Astrocyte of the hippocampus (primary cell): ENCODE measurements around the gene PLXNA1.
A peak's percentile ranks its signal among the peaks of the same experiment; 100 is the strongest.

Source experiments
- DNase-seq: peaks from one replicate; pipeline ENCODE4 v3.0.0; 2011; ENCODE audit warnings: low read depth, low spot score

The PLXNA1 gene

DNA sequence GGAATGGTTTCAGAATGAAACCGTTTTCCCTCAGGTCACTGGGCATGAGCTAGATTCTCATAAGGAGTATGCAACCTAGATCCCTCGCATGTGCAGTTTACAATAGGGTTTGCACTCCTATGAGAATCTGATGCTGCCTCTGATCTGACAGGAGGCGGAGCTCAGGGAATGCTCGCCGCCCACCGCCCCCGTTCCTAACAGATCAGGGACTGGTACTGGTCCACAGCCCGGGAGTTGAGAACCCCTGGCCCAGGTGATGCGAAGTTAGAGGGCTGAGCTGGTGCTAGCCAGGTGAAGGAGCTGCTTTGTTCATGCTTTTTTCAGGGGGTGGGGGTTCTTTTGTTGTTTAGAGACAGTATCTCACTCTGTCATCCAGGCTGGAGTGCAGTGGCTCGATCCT is 15.5 kb upstream of the PLXNA1 start:
- no peak for DNase-seq

DNA sequence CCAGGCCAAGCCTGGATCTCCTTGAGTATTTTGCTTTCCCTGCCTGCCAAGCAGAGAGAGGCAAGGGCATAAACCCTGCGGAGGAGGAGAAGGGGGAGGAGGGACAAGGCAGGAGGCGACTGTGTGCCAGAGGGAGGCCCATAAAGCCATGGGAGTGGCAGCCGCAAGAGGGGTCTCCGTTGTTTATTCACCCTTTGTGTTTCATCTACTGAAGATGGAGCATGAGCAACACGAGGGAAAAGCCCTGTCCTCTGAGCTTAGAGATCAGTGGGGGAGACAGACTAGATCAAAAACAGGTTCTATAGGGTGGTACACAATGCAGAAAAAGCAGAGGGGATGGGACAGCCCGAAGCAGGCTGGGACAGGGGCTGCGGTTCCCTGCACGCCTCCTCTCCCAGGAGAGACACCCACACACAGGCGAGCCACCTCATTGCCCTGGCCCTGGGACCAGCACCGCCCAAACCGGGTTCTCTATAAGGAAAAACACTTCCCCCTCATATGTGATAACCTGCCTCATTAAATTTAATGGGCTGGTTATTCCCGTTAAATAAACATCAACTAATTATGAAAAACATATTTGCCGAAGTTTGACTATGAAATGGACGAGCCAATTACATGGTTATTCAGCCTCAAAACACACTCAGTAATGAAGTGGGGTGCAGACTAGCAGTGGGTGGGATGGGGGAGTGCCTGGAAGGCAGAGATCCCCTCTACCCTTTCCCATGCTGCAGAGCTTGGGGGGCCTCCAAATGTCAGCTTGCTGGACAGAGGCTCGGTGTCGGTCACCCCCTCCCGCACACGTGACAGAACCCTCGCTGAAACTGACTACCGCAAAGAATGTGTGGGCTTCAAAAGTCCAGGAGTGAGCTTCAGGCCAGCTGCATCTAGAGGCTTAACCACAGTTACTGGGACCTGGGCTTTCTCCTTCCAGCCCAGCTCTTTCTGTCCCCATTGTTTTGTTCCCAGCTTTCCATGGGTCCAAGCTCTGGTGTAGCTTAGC is 14.2 kb upstream of the PLXNA1 start:
- DNase-seq: no peak

DNA sequence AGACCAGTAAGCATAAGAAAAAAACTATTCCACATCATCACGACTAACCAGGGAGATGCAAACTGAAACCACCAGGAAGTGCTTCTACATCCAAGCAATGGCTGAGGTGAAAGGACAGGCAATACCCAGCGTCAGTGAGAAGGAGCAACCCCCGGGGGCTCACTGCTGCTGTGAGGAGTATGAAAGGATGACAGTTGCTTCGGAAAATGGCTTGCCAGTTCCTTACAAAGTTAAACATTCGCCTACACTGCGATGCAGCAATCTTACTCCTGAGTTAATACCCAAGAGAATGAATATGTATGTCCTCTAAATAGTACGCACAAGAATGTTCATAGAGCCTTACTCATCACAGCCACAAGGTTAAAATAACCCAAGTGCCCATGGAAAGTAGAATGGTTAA is 13.3 kb upstream of the PLXNA1 start:
- peak; percentile 54 for DNase-seq

DNA sequence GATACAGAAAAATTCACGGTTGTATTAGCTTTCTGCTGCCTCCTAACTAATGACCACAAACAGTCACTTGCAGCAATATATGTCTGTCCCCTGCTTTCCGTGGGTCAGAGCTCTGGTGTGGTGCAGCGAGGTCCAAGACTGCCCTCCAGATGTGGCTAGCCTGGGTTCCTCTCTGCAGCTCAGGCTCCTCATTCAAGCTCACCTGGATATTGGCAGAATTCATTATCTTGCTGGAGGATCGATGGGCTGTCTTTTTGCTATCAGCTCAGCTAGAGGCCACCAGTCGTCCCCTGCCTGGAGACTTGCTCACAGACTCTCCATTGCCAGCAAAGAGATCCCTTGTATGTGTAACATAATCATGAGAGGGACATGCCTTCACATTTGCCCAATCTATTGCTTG is 12.8 kb upstream of the PLXNA1 start:
- DNase-seq: no peak

DNA sequence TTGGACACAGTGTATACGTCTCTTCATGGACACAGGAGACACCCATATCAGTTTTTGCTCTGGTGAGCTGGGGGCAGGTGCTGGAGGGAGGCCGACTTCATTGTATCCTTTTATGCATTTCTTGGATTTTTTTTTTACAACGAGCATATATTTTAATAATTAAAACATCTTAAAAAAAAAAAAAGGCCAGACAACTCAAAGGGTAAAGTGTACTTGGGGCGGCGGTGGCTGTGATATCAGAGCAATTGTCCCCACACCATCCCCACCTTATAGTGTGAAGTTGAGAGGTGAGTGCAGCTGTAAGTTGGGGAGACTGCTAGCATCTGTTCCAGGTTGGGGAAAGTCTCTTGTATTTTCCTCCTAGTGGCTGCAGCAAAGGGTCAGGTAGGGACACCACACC is 12.0 kb upstream of the PLXNA1 start:
- no peak for DNase-seq

DNA sequence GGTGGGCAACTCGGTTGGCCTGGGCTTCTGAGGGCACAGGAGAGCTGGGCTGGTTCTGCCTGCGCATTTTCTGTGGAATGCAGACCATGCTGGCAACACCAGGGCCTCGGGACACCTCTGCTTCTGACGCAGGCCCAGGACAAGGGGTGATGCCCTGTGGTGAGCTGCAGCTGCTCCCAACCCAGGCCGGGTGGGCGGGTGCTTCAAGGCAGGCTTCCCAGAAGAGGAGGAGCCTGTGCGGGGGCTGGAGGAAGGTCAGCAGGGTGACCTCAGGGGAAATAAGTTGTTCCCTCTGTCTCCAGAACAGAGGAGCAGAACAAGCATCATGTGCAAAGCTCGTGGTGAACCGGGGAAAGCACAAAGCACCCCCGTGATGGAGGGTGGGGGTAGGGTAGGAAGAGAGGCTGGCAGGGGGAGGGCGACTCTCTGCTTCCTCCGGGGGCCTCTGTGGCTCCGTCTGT is 11.0 kb upstream of the PLXNA1 start:
- DNase-seq: peak; percentile 32

DNA sequence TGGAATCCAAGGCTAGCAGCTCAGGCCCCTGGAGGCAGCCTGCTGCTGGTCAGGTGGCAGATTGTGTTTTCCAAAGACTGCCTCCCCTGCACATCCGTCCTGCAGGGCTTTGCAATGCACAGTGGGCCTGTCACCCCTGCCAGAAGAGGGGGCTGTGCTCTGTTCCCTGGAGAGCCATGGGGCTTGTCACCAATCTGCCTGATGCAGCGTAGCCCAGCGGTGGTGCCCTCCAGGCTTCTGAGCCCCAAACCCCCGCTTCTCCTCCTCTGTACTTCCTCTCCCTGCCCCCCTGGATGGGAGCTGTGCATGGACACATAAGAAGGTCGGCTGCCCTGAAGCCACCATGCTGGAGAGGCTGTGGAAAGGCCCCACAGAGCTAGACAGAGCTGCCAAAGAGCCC is 10.0 kb upstream of the PLXNA1 start:
- DNase-seq: no peak

DNA sequence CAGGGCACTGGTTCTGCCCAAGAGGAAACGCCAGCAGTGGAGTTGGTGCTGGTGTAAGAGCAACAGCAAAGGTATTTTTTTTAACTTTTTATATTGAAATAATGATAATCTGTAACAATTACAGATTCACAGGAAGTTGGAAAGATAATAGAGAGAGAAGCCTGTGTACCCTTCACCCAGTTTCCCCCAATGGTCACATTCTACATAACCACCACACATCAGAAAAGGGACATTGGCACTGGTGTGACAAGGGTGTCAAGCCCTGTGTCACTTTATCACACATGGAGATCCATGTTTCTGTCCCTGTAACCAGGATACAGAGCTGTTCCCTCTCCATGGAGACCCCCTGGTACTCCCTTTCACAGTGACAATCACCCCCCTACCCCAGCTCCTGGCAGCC is 9.1 kb upstream of the PLXNA1 start:
- DNase-seq: no peak

DNA sequence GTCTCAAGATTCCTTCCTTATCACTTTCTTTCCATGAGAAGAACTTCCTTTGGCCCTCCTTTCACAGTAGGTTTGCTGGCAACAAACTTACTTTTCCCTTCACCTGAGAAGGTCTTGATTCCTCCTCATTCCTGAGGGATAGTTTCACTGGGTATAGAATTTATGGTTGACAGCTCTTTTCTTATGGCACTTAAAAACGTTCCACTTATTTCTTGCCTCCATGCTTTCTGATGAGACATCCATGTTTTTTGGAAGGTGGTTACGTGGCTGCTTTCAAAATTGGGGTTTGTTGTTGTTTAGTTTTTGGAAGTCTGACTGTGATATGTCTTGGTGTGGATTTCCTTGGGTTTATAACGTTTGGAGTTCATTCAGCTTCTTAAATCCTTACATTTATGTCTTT is 8.2 kb upstream of the PLXNA1 start:
- DNase-seq: no peak

DNA sequence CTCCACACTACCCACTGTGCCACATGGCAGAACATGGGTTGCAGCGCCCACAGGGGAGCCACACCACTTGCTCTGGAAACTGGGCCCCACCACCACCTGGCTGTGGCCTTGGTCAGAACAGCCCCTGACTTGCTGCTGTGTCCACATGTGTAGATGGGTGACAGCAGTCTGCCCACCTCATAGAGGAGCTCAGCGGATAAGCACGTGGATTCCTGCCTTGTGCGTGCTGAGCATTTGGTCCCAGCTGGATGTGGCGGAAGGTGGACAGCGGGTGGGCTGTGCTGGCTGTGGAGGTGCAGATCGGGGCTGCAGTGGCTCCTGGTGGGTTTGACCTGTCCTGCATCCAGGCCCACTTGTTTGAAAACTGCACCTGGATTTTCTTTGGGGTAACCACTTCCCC is 6.0 kb upstream of the PLXNA1 start:
- no peak for DNase-seq

DNA sequence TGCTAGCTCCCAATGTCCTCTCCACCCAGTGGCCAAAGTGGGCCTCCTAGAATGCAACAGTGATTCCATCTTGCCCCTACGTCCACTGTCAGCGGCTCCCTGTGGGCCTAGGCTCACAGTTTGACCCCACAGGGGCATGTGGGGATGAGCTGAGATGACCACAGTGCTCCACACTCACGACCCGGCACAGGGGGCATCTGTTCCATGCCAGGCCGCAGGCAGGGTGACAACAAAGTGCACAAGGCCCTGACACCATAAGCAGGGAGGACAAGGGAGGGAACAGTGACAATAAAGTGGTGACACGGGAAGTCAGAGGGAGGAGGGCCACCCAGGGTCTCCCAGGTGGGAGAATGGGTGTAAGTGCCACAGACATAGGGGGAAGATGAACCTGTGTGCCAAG is 5.1 kb upstream of the PLXNA1 start:
- DNase-seq: no peak

DNA sequence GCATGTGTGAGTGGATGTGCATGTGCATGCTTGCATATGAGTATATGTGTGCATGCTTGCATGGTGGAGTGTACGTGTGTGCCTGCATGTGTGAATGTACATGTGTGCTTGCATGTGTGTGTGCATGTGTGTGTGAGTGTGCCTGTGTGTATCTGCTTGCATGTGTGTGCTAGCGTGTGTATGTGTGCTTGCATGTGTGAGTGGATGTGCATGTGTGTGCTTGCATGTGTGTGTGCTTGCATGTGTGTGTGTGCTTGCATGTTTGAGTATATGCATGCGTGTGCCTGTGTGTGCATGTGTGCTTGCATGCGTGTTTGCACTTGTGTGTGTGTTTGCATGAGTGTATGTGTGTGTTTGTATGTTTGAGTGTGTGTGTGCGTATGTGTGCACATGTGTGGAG is 4.6 kb upstream of the PLXNA1 start:
- DNase-seq: no peak

DNA sequence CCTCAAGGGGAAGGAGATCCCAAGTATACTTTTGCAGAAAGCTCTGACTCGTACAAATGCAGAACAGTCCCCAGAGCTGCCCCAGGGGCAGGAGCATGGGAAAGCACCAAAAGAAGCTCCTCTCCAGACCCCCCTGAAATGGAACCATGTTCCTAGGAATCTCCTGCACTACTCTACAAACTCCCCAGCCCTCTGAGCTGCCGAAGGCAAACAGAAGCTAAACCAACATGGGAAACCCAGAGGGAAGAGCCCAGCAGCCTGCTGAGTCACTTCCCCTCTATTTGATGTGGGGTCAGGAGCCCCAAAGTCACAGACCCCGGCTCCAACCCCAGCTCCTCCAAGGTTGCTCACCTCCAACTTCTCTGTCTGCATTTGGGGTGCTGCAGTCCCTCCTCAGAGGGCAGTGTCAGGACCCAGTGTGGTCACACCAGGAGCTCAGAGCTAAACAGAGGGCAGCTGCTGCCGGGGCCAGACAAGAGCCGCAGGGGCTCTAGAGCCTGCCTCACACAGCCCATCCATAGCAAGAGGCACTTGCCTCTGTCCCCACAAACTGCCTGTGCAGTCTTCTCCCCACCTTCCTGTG is 3.8 kb upstream of the PLXNA1 start:
- no peak for DNase-seq

DNA sequence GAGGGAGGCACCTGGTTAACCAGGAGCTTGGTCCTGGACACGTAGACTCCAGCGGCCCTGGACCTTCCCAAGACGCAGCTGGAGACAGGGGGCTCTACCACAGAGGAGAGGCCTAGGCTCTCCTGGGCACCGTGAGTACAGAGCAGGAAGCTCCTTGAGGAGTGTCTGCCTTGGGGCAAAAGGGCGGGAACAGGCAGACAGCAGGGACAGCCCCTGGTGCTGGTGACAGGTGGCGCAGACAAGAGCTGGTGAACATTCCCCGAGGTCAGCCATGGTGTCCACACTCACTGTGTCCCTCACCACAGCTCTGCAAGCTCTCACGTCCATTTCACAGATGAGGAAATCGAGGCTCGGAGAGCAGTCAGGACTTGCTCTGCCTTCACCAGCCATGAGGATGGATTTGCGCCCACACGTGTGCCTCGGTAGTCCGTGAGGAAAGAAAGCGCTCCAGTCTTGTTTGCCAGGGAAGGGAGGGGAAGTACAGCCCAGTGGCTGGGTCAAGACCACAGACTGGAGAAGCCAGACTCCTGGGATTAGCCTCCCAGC is 2.6 kb upstream of the PLXNA1 start:
- no peak for DNase-seq

DNA sequence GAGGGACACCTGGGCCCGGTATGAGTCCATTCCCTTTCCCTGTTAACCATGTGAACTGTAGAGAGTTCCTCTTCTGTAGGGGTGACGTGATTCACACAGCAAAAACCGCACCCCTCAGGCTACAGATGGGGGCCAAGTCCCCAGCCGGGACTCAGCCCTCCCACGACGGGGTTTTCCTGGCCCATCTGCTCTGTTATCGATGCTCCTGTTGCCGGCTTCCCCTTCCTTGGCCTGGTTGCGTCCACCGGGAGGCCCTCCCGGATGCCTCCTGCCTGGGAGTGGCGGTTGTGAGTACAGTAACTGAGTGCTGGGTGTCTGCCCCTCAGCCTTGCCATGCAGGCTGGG is 817 bp upstream of the PLXNA1 start:
- no peak for DNase-seq

DNA sequence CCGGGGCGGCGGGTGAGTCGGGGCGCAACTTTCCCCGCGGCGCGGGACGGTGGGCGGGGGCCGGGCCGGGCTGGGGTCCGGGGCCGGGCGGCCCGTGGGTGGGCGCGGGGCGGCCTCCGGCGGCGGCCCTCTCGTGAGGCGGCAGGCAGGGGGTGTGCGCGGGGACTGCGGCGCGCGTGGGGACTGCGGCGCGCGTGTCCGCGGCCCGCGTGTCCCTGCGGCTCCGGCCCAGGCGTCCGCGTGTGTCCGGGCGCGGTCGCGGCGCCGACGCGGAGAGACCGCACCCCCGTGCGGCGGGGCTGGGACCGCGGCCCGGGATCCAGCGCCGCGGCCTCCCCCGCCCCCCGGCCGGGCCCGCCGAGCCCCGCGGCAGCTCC is 349 bp downstream of the PLXNA1 start:
- DNase-seq: peak; percentile 46

DNA sequence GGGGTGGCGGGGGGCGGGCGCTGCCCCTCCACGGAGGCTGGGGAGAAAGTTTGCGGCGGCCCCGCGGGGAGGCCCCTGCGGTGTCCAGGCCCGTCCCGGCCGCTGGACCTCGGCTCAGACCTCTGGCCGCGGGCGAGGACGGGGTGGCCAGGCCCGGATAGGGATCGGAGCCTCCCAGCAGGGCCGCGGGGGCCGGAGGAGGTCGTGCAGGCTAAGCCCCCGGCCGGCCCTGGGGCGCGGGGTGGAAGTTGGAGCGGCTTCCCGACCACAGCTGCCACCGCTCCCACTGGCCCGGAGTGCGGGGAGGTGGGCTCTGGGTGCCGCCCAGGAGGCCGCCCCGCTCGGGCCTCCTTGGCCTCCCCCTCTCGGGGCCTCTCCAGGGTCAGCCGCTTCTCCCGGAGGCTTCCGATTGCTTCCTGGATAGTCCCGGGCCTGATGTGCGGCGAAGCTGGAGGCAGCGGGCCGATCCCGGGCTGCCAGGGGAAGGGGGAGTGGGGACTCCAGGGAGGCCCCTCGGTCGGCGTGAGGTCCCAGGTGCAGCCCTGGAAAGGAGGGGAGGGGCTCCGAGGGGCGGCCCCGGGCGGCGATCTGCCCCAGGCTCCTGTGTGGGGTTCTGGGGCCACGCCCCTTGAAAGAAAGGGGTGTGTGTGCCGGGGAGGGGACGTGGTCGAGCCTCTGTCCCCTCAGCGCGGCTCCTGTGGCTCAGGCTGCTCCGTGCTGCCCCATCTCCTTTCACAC is 907 bp downstream of the PLXNA1 start:
- peak; percentile 69 for DNase-seq

DNA sequence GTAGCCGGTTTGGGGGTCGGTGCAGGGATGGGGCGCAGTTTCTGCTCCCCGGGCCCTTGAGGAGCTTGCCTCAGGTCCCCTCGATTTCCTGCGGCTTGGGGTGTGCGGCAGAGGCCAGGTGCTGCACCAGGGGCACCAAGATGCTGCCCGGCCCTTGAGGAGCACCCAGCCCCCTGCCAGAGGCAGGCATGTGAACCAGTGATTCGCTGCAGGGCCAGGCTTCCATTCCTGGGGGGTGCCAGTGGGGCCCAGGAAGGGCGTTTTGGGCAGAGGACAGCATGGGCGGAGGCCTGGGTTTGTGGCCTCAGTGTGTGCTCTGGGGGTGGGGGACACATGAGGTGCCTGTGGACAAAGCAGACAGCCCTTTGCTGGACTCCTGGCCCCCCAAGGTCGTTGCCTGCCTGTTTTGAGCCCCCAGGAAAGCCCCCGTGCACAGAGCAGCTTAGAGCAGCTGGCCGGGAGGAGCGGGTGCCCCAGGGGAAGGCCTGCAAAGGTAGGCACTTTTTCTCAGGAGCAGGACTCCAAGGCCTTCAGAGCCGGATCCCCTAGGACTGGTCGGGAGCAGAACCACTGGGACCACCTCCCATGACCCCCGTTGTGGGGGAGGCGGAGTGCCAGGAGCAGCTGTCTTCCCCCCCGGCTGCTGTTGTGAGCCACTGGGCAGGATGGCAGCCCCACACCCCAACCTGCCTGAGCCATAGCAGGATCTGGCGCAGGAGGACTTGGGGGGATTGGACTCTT is 1.6 kb downstream of the PLXNA1 start:
- peak; percentile 24 for DNase-seq

DNA sequence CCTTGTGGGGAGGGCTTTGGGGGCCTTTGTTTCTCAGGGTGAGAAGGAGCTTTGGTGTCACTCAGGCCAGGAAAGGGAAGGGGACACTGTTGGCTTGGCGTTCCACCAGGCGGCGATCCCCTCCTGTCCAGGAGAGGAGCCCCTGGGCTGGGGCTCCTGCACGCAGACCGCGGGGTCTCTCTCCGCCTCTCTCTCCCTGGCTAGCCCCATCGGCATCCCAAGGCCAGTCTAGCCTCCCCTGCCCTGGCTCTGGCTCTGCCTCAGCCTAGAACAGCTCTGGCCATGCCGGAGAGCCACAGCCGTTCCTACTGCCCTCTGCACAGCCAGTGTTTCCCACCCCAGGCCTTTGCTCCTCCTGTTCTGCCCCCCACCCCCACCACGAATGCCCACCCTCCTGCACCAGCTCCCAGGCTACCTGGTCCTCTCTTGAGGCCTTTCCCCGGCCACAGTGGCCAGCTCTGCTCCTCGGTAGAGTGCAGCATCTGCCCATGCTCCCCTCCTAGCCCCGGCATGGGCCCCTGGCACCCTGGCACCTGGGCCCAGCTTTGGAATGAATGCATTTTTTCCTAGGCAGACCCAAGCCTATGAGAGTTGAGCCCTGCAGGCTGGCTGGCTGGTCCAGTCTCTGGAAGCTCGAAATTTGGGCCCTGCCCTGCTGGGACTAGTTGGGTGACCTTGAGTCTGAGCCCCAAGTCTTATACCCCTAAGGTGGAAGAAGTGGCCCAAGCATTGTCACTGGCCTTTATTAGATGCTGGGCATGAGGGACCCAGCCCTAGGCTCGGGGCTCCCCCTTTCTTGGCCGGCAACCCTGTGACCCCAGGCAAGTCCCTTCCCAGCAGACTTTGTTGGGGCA is 2.4 kb downstream of the PLXNA1 start:
- DNase-seq: peak; percentile 22

DNA sequence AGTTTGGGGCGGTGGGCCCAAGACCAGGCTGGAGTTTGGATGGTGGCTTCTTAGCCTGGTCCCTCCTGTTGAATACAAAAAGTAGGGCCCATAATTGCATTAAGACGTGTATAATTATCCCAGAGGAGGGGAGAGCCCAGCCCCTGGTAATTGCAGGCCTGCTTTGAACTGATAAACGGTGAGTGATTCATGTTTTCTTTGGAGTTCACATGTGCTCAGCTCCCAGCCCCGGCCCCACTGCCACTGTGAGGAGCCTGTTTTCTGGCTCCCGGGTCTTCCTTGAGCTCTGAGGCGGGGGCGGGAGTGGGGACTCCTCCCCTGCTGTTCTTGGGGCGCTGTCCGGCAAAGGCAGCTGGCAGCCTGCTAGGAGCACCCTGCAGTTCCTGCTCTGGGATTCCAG is 3.1 kb downstream of the PLXNA1 start:
- peak; percentile 60 for DNase-seq

DNA sequence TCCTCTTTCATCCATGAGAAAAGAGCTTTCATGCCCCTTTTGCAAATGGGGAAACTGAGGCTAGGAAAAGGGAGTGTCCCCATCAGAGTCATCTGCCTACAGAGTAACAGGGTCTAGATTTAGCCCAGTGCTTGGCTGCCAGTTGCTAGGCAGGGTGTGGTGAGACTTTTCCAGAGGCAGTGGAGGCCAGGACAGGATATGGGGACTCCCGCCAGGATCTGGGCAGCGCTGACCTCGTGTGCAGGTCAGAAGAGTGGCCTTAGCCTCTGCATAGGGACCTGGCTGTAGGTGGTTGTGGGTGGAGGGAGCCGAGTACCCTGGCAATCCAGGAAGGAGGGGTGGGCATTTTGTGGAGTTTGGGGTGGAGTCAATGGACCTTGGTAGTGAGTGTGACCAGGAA is 4.2 kb downstream of the PLXNA1 start:
- no peak for DNase-seq
